Mucosa of descending colon (tissue), 3 donors: ENCODE results near the gene STXBP1. TPM values are rescaled to one million over a fixed set of nuclear protein-coding genes. Genes with fewer than 3 reads are reported as not detected.

Experiments
- ATAC-seq: fragments of 200-7000 bp; cut with Tn5 transposase; one replicate; pipeline ENCODE4 v1.9.1; 2020; ENCODE audit warnings: mild to moderate bottlenecking, moderate library complexity
- DNase-seq, 3 donors: peaks; one replicate each; pipeline ENCODE4 v3.0.0-alpha.2; 2020
- H3K36me3 ChIP-seq: fragments of 200-600 bp; one replicate; pipeline ENCODE4 v1.8.0; 2021; ENCODE audit warnings: low read depth, mild to moderate bottlenecking
- H3K4me1 ChIP-seq: fragments of 200-600 bp; one replicate; pipeline ENCODE4 v1.8.0; 2021; ENCODE audit warnings: low read depth, mild to moderate bottlenecking
- H3K4me3 ChIP-seq: fragments of 200-600 bp; one replicate; pipeline ENCODE4 v1.8.0; 2021; ENCODE audit warnings: mild to moderate bottlenecking
- H3K9me3 ChIP-seq: fragments of 200-600 bp; one replicate; pipeline ENCODE4 v1.8.0; 2021; ENCODE audit warnings: mild to moderate bottlenecking
- intact Hi-C, 2 donors: fragments of 100-400 bp; cut with DNase I in 1 of 2; cut with micrococcal nuclease in 1 of 2; formaldehyde crosslinking; loops; one replicate each; pipeline versions ENCODE4 v1.11.0 to v1.11.1; 2022; cut with DNase I, micrococcal nuclease
- total RNA-seq, 3 donors: library from RNA; stranded (reverse); fragmentation: NEBNext Ultra II Directional in 2 of 3; extraction: Animal tissue kit (Norgen Biotek cat#: 25700) in 2 of 3; gene quantifications; one replicate each; pipeline versions ENCODE4 v1.2.1 to v1.2.4, GENCODE V29; 2021 to 2023
- TF ChIP-seq, protein P1 (sequence below): fragments of 200-600 bp; IDR thresholded peaks from one replicate; pipeline ENCODE4 v1.8.0; 2022; ENCODE audit warnings: antibody characterized with exemption, mild to moderate bottlenecking
- donor health status: DM: no; HTN: no; CAD: no; lungs with moderate emphysema.
- donor health status: DM: no; HTN: no; CAD: no.
- donor health status: DM: no; HTN: yes; CAD: no.

The STXBP1 gene
- total RNA-seq, 3 donors from 2014 or later, result 11.8 to 37.1 (median 17.1) TPM

DNA sequence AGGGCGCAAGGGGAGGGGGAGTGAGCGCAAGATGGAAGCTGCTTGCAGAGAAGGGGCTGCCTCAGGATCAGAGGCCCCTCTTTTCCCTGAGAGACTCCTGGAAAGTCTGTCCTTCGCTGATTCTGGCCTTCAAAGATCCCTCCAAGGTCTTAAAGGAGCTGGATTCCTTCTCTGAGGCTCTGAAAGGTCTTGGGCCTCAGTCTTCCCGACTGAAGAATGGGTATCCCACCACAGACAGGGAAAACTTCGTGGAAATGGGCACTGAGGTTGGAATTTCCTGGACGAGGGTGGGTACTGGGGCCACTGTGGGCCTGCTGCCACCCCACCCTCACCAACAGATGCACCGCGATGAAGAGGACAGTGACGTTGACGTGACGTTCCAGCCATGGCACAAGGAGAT is 100.3 kb downstream of the STXBP1 start:
- TF ChIP-seq, protein P1, sequence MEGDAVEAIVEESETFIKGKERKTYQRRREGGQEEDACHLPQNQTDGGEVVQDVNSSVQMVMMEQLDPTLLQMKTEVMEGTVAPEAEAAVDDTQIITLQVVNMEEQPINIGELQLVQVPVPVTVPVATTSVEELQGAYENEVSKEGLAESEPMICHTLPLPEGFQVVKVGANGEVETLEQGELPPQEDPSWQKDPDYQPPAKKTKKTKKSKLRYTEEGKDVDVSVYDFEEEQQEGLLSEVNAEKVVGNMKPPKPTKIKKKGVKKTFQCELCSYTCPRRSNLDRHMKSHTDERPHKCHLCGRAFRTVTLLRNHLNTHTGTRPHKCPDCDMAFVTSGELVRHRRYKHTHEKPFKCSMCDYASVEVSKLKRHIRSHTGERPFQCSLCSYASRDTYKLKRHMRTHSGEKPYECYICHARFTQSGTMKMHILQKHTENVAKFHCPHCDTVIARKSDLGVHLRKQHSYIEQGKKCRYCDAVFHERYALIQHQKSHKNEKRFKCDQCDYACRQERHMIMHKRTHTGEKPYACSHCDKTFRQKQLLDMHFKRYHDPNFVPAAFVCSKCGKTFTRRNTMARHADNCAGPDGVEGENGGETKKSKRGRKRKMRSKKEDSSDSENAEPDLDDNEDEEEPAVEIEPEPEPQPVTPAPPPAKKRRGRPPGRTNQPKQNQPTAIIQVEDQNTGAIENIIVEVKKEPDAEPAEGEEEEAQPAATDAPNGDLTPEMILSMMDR, result no peak
- Histone ChIP-seq H3K4me3 (no peak overlapping the region), H3K36me3 (no peaks in the 10 kb centered on the region), H3K4me1 (peaks cover 5% of the 10 kb centered on the region), H3K9me3 (no peaks in the 10 kb centered on the region)
- ATAC-seq, result no peak
- no peak for DNase-seq
- intact Hi-C loops, result no loop called here

DNA sequence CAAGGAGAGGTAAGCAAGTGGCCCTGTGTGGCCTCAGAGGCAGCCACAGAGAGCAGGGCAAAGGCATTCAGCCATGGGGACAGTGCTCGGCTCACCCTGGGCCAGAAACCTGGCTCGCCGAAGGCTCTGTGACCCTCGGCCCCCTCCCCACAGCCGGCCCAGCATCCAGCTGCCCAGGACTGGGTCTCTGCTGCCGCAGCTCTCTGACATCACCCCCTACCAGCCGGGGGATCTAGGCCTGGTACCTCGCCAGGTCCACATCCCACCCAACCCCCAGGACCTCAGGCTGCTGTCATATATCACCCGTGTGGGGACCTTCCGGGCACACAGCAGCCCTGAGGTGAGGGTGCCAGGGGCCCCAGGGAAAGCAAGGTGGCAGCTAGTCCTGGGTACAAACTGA is 100.8 kb downstream of the STXBP1 start:
- Histone ChIP-seq H3K9me3 (no peaks in the 10 kb centered on the region), H3K4me3 (no peak overlapping the region), H3K4me1 (peaks cover 5% of the 10 kb centered on the region), H3K36me3 (no peaks in the 10 kb centered on the region)
- intact Hi-C loops, result no loop called here
- DNase-seq (no peak), ATAC-seq (no peak)
- TF ChIP-seq, protein P1, result no peak

DNA sequence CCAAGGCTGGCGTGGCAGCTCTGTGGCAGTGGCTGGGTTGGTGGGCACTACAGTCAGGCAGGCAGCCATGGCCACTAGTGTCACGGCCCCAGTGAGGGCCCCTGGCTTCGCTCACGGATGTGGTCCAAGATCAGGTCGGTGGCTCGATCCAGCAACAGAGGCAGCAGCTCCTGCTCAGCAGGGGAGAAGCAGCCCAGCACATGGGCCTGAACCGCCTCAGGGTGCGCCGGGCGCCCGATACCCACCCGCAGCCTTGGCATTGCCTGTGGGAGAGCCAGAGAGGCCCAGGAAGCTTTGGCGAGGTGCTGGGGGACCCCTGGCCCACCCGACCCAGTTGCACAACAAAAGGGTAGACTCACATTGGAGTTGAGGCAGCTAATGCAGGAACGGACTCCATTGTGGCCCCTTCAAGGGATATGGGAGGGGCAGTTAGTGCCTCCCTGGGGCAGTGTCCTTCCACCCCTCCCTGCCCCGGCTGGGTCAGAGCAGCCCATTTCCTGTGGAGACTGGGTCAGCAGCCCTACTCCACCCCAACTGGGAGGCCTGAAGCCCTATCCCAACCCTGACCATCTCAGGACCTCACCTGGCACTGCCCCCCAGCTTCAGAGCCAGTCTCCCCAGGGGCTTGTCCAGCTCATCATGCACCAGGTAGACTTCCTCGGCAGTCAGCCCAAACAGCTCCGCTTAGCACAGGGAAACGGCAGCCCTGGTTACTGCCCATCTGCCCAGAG is 102.1 kb downstream of the STXBP1 start:
- intact Hi-C loops, result no loop called here
- TF ChIP-seq, protein P1, result no peak
- ATAC-seq, result no peak
- Histone ChIP-seq H3K4me1 (peaks cover 5% of the 10 kb centered on the region), H3K4me3 (no peak overlapping the region), H3K36me3 (no peaks in the 10 kb centered on the region), H3K9me3 (no peaks in the 10 kb centered on the region)
- DNase-seq, result no peak

DNA sequence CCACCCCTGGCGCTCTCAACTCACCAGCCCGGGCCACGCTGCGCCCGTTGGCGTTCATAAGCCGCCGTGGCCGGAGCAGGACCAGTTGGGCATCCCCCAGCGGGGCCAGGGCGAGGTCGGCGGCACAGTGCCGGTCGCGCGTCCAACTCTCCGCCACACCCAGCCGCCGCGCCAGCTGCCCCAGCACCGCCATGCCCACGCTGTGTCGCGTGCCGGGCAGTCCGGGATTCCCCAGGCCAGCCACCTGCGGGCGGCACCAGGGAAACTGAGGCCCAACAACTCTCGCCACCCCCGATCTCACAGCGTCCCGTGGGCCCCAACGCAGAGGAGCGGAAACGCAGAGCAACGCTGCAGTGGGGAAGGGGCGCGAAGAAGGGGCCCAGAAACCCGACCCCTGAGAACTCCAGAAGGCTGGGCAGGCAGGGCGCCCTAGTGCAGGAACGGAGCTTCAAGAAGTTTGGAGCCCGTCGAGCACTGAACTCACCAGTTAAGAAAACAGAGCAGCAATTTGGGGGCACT is 102.9 kb downstream of the STXBP1 start:
- peak overlapping the region; percentile 61 for H3K4me3 ChIP-seq
- DNase-seq (peak in 2 of 3 donors; percentile 51 to 75), ATAC-seq (peak; percentile 69)
- H3K36me3 ChIP-seq, result no peaks in the 10 kb centered on the region
- intact Hi-C loops, result no loop called here
- H3K9me3 ChIP-seq, result no peaks in the 10 kb centered on the region
- H3K4me1 ChIP-seq, result peaks cover 5% of the 10 kb centered on the region
- TF ChIP-seq, protein P1, result no peak

DNA sequence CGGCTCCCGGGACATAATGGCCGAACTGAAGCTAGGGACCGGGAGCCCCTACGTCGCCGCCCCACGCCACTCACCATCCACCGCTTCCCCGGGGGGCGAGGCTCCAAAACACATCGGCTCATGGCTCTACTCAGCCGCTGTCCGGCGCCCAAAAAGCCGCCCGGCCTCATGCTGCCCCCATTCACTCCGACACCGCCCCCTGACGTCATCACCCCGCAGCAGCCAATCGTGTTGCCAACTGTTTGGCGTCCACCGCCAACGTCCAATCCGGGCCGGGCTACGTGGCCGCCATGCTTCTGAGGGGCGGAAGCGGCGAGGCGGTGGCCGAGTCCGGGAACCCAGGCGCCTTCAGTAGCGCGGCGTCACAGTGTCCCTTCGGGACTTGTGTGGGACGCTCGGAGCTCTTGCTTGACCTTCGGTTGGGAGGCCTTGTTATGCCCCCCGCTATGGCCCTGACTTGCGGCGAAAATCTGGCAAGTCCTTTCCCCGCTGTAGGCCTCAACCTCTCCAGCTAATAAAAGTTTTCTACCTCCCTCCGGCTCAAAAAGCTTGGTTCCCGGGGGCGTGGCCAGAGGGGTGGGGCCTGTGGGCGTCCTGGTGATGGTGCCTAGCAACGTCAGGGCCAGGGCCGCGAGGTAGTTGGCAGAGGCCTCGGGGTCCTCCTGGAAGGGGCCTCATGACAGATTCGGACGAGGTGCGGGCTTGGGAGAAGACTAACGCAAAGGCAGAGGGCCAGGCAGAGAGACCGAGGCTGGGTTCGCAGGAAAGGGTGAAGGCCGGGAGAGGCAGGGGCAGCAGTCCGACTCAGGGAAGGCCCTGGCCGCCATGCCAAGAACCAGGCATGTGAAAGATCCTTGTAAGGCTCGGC is 103.6 kb downstream of the STXBP1 start, which contains the start of the genes PTRH1 and TTC16:
PTRH1 (minus strand) TSS at position 194 of the 868 bp plus-strand sequence; CDS start at position 170, 24 bp downstream.
TTC16 (plus strand) TSS at position 610 of the 868 bp plus-strand sequence; CDS start at position 677, 67 bp downstream.
- Histone ChIP-seq H3K4me1 (peaks cover 5% of the 10 kb centered on the region), H3K4me3 (peak within 1 kb of the TSS; percentile 61), H3K9me3 (no peaks in the 10 kb centered on the region), H3K36me3 (no peaks in the 10 kb centered on the region)
- intact Hi-C loops, result no loop called here
- DNase-seq, result peak; percentile 98
- TF ChIP-seq, protein P1, result no peak
- peak; percentile 98 for ATAC-seq
